ENCODE data around the gene CC2D2A. TPM values are rescaled to one million over a fixed set of nuclear protein-coding genes. Genes with fewer than 3 reads are reported as not detected.
"Not testable (repeated sequence)": the region's sequence is repeated elsewhere in the genome, so short reads cannot be mapped to it uniquely, and the experiment has no call there.

Gene CC2D2A
- polyA plus RNA-seq, 4 donors, result 47.8 to 57.5 (median 54.2) TPM

DNA sequence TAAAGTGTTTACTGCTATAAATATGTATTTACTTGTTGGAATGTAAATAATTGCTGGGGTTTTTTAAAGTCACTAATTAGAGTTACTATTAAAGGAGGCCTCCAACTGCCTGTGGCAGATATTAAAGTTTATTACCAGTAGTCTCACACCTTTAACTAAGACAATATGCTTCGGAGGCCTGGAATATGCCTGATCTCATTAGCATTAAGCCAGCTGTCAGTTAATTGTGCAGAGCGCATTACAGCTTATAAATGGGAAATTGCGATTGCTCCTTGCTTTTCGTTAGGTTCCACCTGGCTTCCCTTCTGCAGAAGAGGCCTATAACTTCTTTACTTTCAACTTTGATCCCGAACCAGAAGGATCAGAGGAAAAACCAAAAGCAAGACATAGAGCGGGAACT, 41.3 kb downstream of the CC2D2A start:
- DNase-seq (ENCODE audit: low read depth in 4 of 4, low spot score in 3 of 4), result no peak

DNA sequence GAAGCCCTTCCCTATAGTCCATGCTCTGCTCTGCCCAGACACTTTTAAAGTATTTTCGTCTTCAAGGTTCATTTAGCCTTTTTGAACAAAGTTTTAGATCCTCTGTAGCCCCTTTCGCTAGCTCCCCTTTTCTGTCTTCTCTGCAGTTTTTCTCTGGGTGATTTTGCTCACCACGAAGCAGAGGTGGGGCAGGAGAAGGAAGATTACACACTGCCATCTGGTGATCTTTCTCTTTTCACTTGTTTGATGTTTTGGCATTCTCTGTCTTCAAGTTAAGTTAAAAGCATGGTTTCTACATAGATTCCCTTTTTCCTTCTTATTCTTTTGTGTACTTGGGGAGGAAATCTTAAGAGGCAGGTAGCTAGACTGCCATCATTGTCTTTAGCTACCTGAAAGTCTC, 43.9 kb downstream of the CC2D2A start:
- DNase-seq (ENCODE audit: low read depth in 4 of 4, low spot score in 3 of 4), result no peak

DNA sequence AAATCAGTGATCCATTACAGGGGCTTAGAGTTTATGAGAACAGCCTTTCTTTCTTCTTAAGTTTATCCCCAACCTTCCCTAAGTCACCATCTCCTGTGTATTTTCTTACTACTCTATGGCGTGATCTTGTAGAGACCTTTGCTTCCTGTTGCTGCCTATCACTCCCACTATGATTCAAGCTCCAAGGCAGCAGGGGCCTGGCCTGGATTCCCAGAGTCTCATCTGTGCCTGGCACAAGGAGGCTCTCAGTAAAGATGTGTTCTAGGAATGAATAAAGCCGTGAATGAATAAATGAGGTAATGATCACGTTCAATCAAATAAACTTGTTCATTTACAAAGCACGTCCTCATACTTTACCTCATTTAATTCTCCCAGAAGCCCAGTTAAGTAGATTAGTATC, 45.4 kb downstream of the CC2D2A start:
- no peak for DNase-seq (ENCODE audit: low read depth in 4 of 4, low spot score in 3 of 4)

DNA sequence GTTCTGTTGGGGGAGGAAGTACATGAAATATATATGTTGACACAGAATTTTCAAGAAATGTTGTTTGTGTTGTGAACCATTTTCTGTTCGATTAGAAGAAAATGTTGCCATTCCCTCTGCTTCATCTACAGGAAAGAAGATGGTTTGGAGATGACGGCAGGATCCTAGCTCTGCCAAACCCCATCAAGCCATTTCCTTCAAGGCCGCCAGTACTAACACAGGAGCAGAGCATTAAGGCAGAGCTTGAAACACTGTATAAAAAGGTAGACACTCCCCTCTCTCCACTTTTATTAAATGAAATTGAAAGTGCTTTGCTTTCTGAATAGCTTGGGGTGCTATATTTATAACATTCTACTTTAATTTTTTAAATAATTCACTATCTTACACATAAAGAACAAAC, 46.8 kb downstream of the CC2D2A start:
- DNase-seq (ENCODE audit: low read depth in 4 of 4, low spot score in 3 of 4), result no peak

DNA sequence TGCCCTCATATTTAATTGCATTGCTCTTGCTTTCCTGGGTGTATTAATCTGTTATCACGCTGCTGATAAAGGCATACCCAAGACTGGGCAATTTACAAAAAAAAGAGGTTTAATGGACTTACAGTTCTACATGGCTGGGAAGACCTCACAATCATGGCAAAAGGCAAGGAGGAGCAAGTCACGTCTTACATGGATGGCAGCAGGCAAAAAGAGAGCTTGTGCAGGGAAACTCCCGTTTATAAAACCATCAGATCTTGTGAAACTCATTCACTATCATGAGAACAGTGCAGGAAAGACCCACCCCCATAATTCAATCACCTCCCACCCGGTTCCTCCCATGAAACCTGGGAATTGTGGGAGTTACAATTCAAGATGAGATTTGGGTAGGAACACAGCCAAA, 48.0 kb downstream of the CC2D2A start:
- DNase-seq (ENCODE audit: low read depth in 4 of 4, low spot score in 3 of 4), result not testable (repeated sequence)

DNA sequence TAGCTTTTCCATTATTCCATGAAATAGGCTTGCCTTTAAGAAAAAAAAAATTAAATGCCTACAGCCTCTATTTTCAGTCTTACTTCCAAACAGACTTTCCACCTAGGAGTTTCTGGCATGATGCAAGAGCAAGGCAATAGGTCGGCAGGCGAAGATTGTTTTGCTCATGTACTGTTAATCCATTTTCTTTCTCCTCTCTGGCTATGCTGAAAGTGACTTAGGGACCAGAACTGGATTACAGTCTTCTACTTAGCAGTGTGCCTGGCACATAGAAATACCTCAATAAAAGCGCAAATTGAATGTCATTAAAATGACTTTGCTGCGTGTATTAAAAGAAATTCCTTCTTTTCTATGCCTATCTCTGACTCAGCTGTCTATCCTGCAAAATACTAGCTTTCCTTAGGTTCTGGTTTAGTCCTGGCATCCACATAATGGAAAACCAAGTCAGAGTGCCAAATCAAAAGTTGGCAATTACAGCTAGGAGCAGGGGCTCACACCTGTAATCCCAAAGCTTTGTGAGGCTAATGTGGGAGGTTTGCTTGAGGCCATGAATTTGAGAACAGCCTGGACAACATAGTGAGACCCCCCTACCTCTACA, 51.9 kb downstream of the CC2D2A start:
- no peak for DNase-seq (ENCODE audit: low read depth in 4 of 4, low spot score in 3 of 4)

DNA sequence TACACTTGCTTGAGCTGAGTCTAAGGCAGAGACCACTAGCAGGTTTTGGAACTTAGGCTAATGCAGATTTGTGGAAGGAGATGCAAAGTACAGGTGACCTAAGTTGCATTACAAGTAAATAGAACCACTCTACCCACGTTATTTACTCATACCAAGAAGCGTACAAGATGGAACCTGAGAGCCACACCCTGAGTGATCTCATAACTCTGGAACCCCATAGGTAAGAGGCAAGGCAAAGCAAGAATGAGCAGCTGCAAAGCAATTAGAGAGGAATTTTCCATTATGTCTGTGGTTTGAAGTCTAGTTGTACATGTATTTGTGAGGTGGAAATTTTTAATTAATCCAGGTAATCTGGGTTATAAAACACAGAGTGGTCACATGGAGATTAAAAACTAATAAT, 55.4 kb downstream of the CC2D2A start:
- DNase-seq (ENCODE audit: low read depth in 4 of 4, low spot score in 3 of 4), result no peak

DNA sequence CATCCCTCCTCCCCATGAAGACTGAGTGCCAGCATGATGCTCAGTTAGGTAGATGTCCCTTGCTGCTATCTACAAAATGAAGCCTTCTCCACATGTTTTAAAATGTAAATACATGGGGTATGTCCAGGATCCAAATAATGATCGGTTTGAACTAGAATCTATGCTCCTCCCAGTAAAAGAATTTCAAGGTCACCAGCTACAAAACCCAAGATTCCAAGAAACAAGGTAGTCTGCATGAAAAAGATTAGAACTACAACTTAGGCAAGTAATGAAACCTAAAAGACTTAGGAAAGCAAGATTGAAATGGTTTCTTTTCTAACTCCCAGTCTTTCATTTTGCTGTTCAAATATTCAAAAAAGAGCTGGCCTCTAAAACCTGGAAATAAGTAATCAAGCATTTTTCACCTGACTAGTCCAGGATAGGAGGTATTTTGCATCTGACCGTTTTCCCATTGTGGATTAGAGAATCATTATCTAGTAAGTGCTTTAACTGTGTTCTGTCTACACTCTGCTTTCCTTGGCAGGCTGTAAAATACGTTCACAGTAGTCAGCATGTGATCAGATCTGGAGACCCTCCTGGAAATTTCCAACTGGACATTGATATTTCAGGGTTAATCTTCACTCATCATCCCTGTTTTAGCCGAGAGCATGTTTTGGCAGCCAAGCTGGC, 57.4 kb downstream of the CC2D2A start:
- DNase-seq (ENCODE audit: low read depth in 4 of 4, low spot score in 3 of 4), result peak in 2 of 4 donors; percentile 10 to 12

DNA sequence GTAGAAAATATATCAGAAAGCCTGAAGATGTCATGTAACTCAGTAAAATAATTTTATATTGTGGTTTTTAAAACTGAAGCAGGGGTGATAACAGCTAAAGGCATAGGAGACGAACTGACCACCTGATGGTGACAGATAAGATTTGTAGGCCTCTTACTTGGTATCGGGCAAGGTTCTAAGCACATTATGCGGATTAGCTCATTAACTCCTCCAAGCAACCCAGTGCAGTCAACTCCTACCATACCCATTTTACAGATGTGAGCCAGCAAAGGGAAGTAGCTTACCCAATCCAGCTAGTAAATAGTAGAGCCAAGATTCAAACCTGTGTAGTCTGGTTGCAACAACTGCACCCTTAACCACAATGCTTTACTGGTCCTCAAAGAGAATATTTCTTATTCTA, 62.1 kb downstream of the CC2D2A start:
- no peak for DNase-seq (ENCODE audit: low read depth in 4 of 4, low spot score in 3 of 4)

DNA sequence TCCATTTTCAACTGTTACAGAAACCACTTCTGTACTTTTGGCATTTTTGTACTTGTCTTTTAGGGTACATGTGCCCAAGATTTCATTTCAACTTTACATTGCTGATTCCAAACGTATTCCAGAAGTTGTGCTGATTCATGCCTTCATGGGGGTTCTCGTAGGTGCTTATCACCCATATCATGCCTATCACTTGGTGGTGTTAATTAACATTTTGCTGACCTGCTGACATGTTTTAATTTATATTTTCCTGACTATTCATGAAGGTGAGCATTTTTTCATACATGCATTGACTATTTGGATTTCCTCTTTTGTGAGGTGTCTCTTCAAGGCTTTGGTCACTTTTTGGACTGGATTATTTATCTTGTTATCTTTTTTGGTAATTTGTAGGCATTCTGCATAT, 64.1 kb downstream of the CC2D2A start:
- DNase-seq (ENCODE audit: low read depth in 4 of 4, low spot score in 3 of 4), result no peak

DNA sequence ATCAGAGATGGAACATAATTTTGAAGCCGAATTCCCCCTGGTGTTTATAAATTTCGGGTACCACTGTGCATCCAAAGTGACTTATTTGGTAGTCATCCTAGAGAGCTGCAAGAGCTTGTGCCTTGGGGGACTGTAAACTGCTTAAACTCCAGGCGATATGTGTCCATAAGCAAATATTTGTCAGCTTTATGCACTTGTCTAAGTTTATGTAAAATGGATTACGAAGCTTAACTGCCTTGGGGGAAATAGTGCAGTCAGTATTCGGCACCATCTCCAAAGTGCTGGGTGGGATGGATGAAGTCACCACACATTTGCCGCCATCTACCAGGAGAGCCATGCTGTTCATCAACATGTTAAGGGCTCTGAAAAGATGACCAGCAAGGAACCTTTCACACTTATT, 65.9 kb downstream of the CC2D2A start:
- DNase-seq (ENCODE audit: low read depth in 4 of 4, low spot score in 3 of 4), result no peak

DNA sequence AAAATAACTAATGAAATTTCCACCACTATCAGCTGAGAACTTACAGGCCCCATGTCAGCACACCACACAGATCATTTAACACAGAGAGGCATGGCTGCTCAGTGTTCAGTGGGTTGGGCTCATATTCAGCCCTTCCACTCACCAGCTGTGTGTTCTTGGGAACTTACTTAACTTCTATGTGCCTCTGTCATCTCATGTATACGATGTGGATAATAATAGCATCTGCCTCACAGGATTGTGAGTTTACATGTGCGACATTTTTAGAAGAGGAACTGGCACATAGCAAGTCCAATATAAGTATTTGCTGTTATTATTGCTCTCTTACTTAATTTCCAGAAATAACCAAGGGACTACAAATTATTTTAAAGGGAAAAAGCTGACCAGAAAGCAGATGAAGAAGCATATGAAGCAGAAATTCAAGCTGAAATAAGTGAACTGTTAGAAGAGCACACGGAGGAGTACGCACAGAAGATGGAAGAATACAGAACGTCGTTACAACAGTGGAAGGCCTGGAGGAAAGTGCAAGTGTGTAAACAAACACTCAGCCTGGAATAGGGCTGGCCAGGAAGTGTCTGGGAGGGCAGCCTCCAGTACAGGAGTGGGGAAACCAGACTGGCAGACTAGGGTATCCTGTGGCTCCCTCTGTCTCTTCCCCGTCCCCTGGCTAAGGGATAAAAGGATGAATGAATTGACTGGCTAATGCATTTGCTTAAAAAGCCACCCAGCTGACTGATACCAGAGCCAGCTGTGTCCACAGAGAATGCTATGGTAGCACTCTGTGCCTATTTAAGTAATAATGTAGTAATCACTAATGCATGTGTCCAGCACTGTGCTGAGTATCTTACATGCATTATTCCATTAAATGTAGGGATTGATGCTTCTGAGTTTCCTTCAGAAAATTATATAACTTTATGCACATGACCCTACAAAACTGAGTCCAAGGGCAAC, 67.1 kb downstream of the CC2D2A start:
- DNase-seq (ENCODE audit: low read depth in 4 of 4, low spot score in 3 of 4), result no peak

DNA sequence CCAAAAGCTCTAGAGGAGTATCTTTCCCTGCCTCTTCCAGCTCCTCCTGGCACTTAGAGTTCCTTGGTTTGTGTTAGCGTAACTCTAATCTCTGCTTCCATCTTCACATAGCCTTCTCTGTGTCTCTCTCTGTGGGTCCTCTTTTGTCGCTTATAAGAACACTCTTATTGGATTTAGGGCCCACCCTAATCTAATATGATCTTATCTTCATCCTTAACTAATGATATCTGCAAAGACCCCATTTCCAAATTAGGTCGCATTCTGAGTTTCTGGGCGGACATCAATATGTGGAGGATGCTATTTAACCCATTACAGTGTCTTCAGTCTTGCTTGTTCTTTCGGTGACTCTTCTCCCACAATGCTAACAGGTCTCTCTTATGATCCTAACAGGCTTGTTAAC, 72.3 kb downstream of the CC2D2A start:
- no peak for DNase-seq (ENCODE audit: low read depth in 4 of 4, low spot score in 3 of 4)

DNA sequence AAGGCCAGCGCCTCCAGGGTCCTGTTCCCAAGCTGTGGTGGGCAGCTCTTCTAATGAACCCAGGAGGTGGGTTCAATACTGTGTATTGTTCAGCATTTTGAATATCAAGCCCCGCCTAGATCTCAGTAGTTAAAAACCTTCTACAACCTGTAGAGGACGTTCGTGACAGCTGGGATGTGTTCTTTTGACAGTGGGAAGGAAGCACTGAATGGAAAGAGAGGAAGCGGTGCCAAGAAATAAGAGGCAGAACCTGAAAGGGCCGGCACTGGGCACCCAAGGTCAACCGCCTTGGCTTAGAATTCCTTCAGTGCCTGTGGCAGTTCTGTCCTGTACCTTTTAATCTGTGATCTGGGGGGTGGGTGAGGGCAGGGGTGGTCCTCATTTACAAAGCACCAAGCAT, 73.1 kb downstream of the CC2D2A start:
- no peak for DNase-seq (ENCODE audit: low read depth in 4 of 4, low spot score in 3 of 4)

DNA sequence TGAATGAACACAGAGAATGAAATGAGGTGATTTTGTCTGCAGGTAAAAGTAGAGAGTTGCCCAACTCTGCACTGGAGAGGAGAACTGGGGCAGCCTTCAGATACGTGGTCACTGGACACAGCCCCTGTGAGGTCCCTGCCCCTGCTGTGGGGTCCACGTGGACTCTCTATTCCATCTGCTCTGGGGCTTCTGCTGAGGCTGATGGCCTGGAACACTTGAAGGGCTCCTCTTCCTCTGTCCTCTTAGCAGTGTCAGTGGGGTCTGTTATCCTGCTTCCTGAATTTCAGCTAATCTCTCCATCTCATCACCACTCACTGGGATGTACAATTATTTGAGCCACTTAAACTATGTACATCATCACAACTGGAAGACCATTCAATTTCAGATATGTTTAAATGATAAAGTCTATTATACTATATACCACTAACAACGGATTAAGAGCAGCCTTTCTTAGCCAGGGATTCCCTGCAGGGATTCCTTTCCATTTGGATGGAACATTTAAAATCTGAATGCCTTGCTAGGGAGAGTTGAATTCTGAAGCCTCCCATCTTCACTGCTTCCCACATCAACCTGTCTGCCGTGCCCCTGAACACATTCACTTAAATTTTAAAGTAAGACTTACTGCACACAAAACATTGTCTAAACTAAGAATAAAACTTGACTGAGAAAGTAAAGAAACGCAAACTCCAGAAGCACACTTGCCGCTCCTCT, 74.0 kb downstream of the CC2D2A start:
- no peak for DNase-seq (ENCODE audit: low read depth in 4 of 4, low spot score in 3 of 4)

DNA sequence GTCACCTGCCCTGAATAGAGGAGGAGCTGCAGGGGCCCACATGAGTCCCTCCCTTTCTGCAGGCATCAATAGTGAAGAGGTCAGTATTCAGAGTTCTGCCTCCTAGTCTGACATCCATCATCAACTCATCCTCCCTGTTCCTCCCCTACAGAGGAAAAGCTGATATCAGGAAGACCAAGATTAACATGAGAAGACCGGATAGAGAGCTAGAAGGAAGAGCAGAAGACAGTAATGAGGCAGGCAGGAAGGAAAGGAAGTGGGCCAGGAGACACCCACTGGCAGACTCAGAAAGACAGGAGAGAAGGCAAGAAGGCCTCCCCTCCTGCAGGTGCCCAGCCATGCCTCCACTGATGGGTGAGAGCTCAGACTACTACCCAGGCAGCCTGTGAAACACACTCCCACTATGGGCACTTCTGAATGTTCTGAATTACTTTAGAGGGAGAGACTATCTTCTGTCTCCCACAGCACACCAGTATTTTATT, 74.6 kb downstream of the CC2D2A start:
- DNase-seq (ENCODE audit: low read depth in 4 of 4, low spot score in 3 of 4), result no peak

DNA sequence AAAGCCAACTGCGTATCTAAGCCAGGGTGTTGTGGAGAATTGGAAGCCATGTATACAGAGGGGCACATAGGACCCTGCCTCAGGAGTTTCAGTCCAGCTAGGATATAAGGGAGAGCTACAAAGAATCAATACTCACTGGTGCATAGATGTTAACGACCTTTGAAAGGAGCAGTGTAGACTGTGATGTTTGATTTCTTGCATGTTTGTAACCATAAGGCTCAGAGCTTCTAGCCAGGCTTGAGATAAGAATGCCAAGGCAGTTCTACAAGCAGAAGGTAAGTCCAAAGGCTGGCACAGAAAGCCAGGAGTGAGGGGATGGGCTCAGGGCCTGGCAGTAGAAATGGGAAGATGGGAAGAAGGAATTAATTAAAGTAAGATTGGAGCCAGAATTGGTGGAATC, 75.7 kb downstream of the CC2D2A start:
- no peak for DNase-seq (ENCODE audit: low read depth in 4 of 4, low spot score in 3 of 4)

DNA sequence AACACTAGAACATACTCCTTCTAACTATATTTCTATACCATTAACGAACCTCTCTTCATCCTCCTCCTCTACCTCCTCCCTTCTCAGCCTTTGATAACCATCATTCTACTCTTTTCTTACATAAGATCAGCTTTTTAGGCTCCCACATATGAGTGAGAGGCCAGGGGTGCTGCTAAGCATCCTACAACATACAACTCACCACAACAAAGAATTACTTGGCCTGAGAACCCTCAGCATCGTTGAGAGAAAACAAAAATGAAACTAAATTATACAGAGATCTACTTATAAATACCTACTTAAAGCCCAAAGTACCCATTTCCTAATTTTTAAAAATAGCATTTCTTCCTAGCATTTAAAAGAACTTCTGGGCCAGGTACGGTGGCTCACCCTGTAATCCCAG, 77.7 kb downstream of the CC2D2A start:
- no peak for DNase-seq (ENCODE audit: low read depth in 4 of 4, low spot score in 3 of 4)

DNA sequence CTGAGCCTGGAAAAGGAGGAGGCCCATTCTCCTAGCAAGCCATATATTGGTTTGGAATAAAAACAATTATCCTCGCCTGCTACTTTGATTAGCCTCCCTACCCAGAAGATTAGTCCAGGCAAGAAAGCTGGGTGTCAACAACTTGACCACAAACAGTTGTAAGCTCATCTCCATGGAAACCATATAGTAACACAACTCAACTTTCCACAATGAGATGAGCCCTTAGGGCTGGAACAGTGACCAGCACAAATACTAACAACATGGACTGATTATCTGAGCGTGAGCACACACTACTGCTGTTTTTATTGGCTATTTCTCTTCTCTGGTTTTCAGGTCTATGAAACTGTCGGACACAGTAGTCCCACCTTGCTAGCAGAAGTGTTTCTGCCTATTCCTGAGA, 80.8 kb downstream of the CC2D2A start:
- no peak for DNase-seq (ENCODE audit: low read depth in 4 of 4, low spot score in 3 of 4)

DNA sequence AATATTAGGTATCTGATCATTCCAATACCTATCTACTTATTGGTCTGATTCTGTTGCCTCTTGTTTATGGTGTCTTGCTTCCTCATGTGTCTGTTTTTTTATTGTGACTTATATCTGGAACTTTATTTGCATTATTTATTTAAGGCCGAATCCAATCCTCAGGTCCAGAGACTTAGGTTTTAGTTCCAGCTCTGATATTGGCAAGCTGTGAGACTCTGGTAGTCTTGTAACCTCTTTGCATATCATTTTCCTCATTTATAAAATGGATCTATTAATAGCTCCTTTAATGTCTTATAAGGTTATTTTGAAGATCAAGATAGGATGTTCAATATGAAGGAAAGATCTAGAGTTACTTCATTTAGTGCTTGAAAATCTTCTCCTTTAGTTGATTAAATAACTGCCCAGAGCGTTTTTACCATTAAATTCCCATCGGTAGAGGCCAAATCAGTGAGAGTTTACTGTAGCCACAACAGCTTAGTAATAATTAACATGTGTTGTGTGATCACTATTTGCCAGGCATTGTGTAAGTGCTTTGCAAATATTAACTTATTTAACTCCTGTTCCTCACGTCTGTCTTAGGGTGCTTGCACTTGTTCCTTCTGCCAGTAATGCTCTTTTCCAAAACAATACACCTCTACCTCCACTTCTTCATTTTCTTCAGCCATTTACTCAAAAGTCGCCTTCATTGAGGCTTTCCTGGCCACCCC, 82.2 kb downstream of the CC2D2A start:
- DNase-seq (ENCODE audit: low read depth in 4 of 4, low spot score in 3 of 4), result peak in 1 of 4 donors; percentile 5

All from right renal pelvis (tissue), 4 donors.